HCT116 (cell line): ENCODE data around the gene NUP50. TPM values are rescaled to one million over a fixed set of nuclear protein-coding genes. Genes with fewer than 3 reads are reported as not detected.

Source experiments
- ATAC-seq: fragments of 200-7000 bp; cut with Tn5 transposase; 2 replicates; pipeline ENCODE4 v1.9.1; 2020; ENCODE audit warnings: mild to moderate bottlenecking, moderate library complexity
- BruUV-seq: library from RNA; stranded (reverse); fragments of 400-500 nt; replicated peaks from 2 replicates; lab custom pipeline; 2021; lab: Mats Ljungman, UMichigan
- CTCF ChIA-PET: fragments of 300-600 bp; sonication (Branson Sonifier 250); formaldehyde crosslinking; loops from one replicate; lab custom pipeline; 2021; ENCODE audit warnings: antibody characterized with exemption; lab: Charles Lee
- POLR2A ChIA-PET: fragments of 300-600, 350-600 bp; sonication (Branson Sonifier 250); formaldehyde crosslinking; loops from one replicate; lab custom pipeline; 2021; ENCODE audit warnings: antibody characterized with exemption; lab: Charles Lee
- RAD21 ChIA-PET, 2 experiments: fragments of 300-600 bp; sonication (Branson Sonifier 250); formaldehyde crosslinking; loops; one replicate each; lab custom pipeline; 2023; ENCODE audit warnings: low total read pairs in 2 of 2; ENCODE audit not compliant: uncharacterized antibody in 2 of 2, unreplicated experiment in 2 of 2, low non-redundant PET in 1 of 2; lab: Charles Lee
- DNase-seq: peaks from one replicate; pipeline ENCODE4 v3.0.0-alpha.2; 2010; ENCODE audit warnings: low read depth, low spot score
- H2AFZ ChIP-seq: fragments of 200-600 bp; shearing (Covaris generic), sonication (generic); 2 replicates; pipeline ENCODE4 v1.6.1; 2017; ENCODE audit warnings: low read depth, mixed run types, mixed read lengths, antibody characterized with exemption, low read length; ENCODE audit not compliant: poor library complexity, severe bottlenecking
- H3K27ac ChIP-seq: 2 replicates; pipeline ENCODE4 v1.5.1; 2012; ENCODE audit warnings: low read depth, low read length
- H3K27me3 ChIP-seq: fragments of 200-600 bp; sonication (generic); 2 replicates; pipeline ENCODE4 v1.6.1; 2016; ENCODE audit warnings: mixed run types, low read length, mixed read lengths; ENCODE audit not compliant: insufficient read depth
- H3K36me3 ChIP-seq, 2 experiments: fragments of 200-500 bp in 1 of 2; fragments of 200-600 bp in 1 of 2; sonication (Bioruptor generic) in 1 of 2; sonication (generic) in 1 of 2; 2 replicates each; pipeline versions ENCODE4 v1.5.1 to v1.6.1; 2014 to 2016; ENCODE audit warnings: low read length in 2 of 2, inconsistent platforms in 1 of 2, mixed read lengths in 1 of 2, mixed run types in 1 of 2; ENCODE audit not compliant: insufficient read depth in 2 of 2, control insufficient read depth in 1 of 2
- H3K4me1 ChIP-seq, 2 experiments: fragments of 200-600 bp in 1 of 2; sonication (generic) in 1 of 2; 2 replicates each; pipeline versions ENCODE4 v1.5.1 to v1.6.1; 2012 to 2017; ENCODE audit warnings: low read length in 2 of 2, inconsistent platforms in 1 of 2, mild to moderate bottlenecking in 1 of 2, mixed read lengths in 1 of 2, mixed run types in 1 of 2, moderate library complexity in 1 of 2; ENCODE audit not compliant: insufficient read depth in 2 of 2, control insufficient read depth in 1 of 2
- H3K4me2 ChIP-seq: fragments of 200-600 bp; sonication (generic); 2 replicates; pipeline ENCODE4 v1.6.1; 2017; ENCODE audit warnings: mixed run types, low read length, mixed read lengths
- H3K4me3 ChIP-seq, 2 experiments: fragments of 200-600 bp in 1 of 2; sonication (generic) in 1 of 2; replicated peaks in 1 of 2; 2 replicates each; pipeline ENCODE4 v1.5.1; 2011 to 2016; ENCODE audit warnings: low read length in 2 of 2, control low read depth in 1 of 2, low read depth in 1 of 2, mild to moderate bottlenecking in 1 of 2, mixed read lengths in 1 of 2, mixed run types in 1 of 2
- H3K79me2 ChIP-seq: fragments of 200-600 bp; sonication (generic); 2 replicates; pipeline ENCODE4 v1.6.1; 2017; ENCODE audit warnings: mild to moderate bottlenecking, mixed run types, low read length, moderate library complexity, mixed read lengths; ENCODE audit not compliant: insufficient read depth
- H3K9ac ChIP-seq: fragments of 200-600 bp; sonication (generic); 2 replicates; pipeline ENCODE4 v1.6.1; 2016; ENCODE audit warnings: low read length, mixed read lengths
- H3K9me2 ChIP-seq: fragments of 200-600 bp; sonication (generic), shearing (Covaris generic); 2 replicates; pipeline ENCODE4 v1.6.1; 2017; ENCODE audit warnings: mixed run types, mild to moderate bottlenecking, moderate library complexity; ENCODE audit not compliant: insufficient read depth
- H3K9me3 ChIP-seq, 2 experiments: fragments of 200-500 bp in 1 of 2; fragments of 200-600 bp in 1 of 2; sonication (Bioruptor generic) in 1 of 2; sonication (generic) in 1 of 2; 2 replicates each; pipeline ENCODE4 v1.6.1; 2014 to 2017; ENCODE audit warnings: low read length in 2 of 2, mixed read lengths in 2 of 2, inconsistent platforms in 1 of 2, low read depth in 1 of 2, mild to moderate bottlenecking in 1 of 2, mixed run types in 1 of 2, moderate library complexity in 1 of 2; ENCODE audit not compliant: control insufficient read depth in 1 of 2, insufficient read depth in 1 of 2
- H4K20me1 ChIP-seq: fragments of 200-600 bp; sonication (generic), shearing (Covaris generic); 2 replicates; pipeline ENCODE4 v1.6.1; 2017; ENCODE audit warnings: mixed run types, mild to moderate bottlenecking, moderate library complexity; ENCODE audit not compliant: insufficient read depth
- ATF3 ChIP-seq: IDR thresholded peaks from 2 replicates; pipeline ENCODE4 v1.6.1; 2012
- CEBPB ChIP-seq: IDR thresholded peaks from 2 replicates; pipeline ENCODE4 v1.6.1; 2012; ENCODE audit warnings: low read depth
- CTCF ChIP-seq, 3 experiments: fragments of 200-600 bp in 1 of 3; sonication (generic) in 1 of 3; IDR thresholded peaks in 2 of 3; conservative IDR thresholded peaks in 1 of 3; 2 replicates each; pipeline ENCODE4 v1.5.1; 2012 to 2017; ENCODE audit warnings: low read depth in 2 of 3, low read length in 2 of 3, antibody characterized with exemption in 1 of 3, borderline replicate concordance in 1 of 3, control low read depth in 1 of 3, mild to moderate bottlenecking in 1 of 3, mixed read lengths in 1 of 3, mixed run types in 1 of 3, moderate library complexity in 1 of 3; ENCODE audit not compliant: insufficient read depth in 1 of 3
- EGR1 ChIP-seq: IDR thresholded peaks from 2 replicates; pipeline ENCODE4 v1.6.1; 2012; ENCODE audit warnings: low read depth
- ELF1 ChIP-seq: IDR thresholded peaks from 2 replicates; pipeline ENCODE4 v1.6.1; 2012; ENCODE audit warnings: low read depth, borderline replicate concordance
- EZH2phosphoT487 ChIP-seq: fragments of 200-600 bp; IDR thresholded peaks from 2 replicates; pipeline ENCODE4 v1.6.1; 2018; ENCODE audit warnings: antibody characterized with exemption, borderline replicate concordance
- FOSL1 ChIP-seq: IDR thresholded peaks from 2 replicates; pipeline ENCODE4 v1.6.1; 2012; ENCODE audit warnings: low read depth
- JUND ChIP-seq: IDR thresholded peaks from 2 replicates; pipeline ENCODE4 v1.6.1; 2012
- MAX ChIP-seq: IDR thresholded peaks from 2 replicates; pipeline ENCODE4 v1.6.1; 2012
- RAD21 ChIP-seq: IDR thresholded peaks from 2 replicates; pipeline ENCODE4 v1.6.1; 2012; ENCODE audit warnings: low read depth, mild to moderate bottlenecking
- REST ChIP-seq: IDR thresholded peaks from 2 replicates; pipeline ENCODE4 v1.6.1; 2012; ENCODE audit warnings: low read depth
- SIN3A ChIP-seq: IDR thresholded peaks from 2 replicates; pipeline ENCODE4 v1.6.1; 2012; ENCODE audit warnings: low read depth
- SRF ChIP-seq: IDR thresholded peaks from 2 replicates; pipeline ENCODE4 v1.6.1; 2012; ENCODE audit warnings: low read depth
- TCF7L2 ChIP-seq: IDR thresholded peaks from 2 replicates; pipeline ENCODE4 v1.7.0; 2011; ENCODE audit warnings: borderline replicate concordance, inconsistent platforms; ENCODE audit not compliant: insufficient read depth, insufficient read length; ENCODE audit errors: extremely low read depth
- YY1 ChIP-seq: IDR thresholded peaks from 2 replicates; pipeline ENCODE4 v1.6.1; 2011; ENCODE audit warnings: low read length, low read depth, moderate library complexity, mild to moderate bottlenecking; ENCODE audit not compliant: insufficient replicate concordance; ENCODE audit errors: extremely low read depth
- ZFX ChIP-seq: fragments of 450-650 bp; IDR thresholded peaks from 2 replicates; pipeline ENCODE4 v1.6.1; 2017
- ZNF274 ChIP-seq: fragments of 200-500 bp; sonication (Bioruptor generic); IDR thresholded peaks from 2 replicates; pipeline ENCODE4 v1.6.1; 2014; ENCODE audit warnings: mild to moderate bottlenecking, low read depth, low read length, inconsistent platforms
- intact Hi-C: fragments of 100-400 bp; cut with micrococcal nuclease; formaldehyde crosslinking; loops from 2 replicates; pipeline ENCODE4 v1.10.0; 2022
- total RNA-seq: library from RNA; stranded (reverse); gene quantifications from one replicate; pipeline ENCODE4 v1.2.1, GENCODE V29; 2021; ENCODE audit not compliant: unreplicated experiment

Gene NUP50
- total RNA-seq, 1 experiment from 2014 or later: 102 TPM

GRCh38 chr22:45181240-45181639 lies 17.5 kb downstream of the NUP50 start:
- H3K27me3 ChIP-seq: no peaks in the 10 kb centered on the region
- H3K27ac ChIP-seq: no peak overlapping the region
- H4K20me1 ChIP-seq: peaks cover 9% of the 10 kb centered on the region; the same call in 1 of the 2 replicates
- intact Hi-C loops: no loop called here
- no peaks in the 10 kb centered on the region for H3K9me3 ChIP-seq
- H3K4me3 ChIP-seq: no peak overlapping the region
- ChIA-PET CTCF (no interaction called here), RAD21 (no interaction called here), POLR2A (no interaction called here)
- no peaks in the 10 kb centered on the region for H3K9me2 ChIP-seq
- no peak overlapping the region for H3K4me2 ChIP-seq
- peaks cover 50 to 65% of the 10 kb centered on the region in 2 experiments for H3K36me3 ChIP-seq
- no TSS peak for BruUV-seq
- TF ChIP-seq ELF1: no peak
- no peak for TF ChIP-seq JUND
- no peak for DNase-seq
- no peak overlapping the region for H2AFZ ChIP-seq
- no peak for ATAC-seq
- H3K9ac ChIP-seq: no peak overlapping the region
- no peaks in the 10 kb centered on the region; a peak in 1 of 4 replicates for H3K4me1 ChIP-seq
- peaks cover 90% of the 10 kb centered on the region for H3K79me2 ChIP-seq

- peaks cover 50 to 62% of the 10 kb centered on the region in 2 experiments for H3K36me3 ChIP-seq
- no peak overlapping the region for H3K9ac ChIP-seq
- ChIA-PET POLR2A (no interaction called here), CTCF (no interaction called here), RAD21 (no interaction called here)
- H3K27ac ChIP-seq: no peak overlapping the region
- H4K20me1 ChIP-seq: 0 out of 2 replicates have a peak, but pooled peaks cover 6% of the 10 kb centered on the region
- H3K9me2 ChIP-seq: no peaks in the 10 kb centered on the region
- H3K79me2 ChIP-seq: peaks cover 86% of the 10 kb centered on the region
- no peak for ATAC-seq
- no peaks in the 10 kb centered on the region for H3K27me3 ChIP-seq
- H3K9me3 ChIP-seq: no peaks in the 10 kb centered on the region
- no peak overlapping the region for H2AFZ ChIP-seq
- H3K4me1 ChIP-seq: no peaks in the 10 kb centered on the region; a peak in 1 of 4 replicates
- no peak overlapping the region for H3K4me3 ChIP-seq
- no peak overlapping the region for H3K4me2 ChIP-seq
- DNase-seq: no peak
- intact Hi-C loops: no loop called here
- BruUV-seq: no TSS peak
- TF ChIP-seq TCF7L2: no peak
- no peak for TF ChIP-seq ATF3
- no peak for TF ChIP-seq RAD21
- no peak for TF ChIP-seq ZFX
- no peak for TF ChIP-seq EZH2phosphoT487
- TF ChIP-seq ZNF274: no peak
- TF ChIP-seq FOSL1: no peak
- TF ChIP-seq SRF: no peak
- TF ChIP-seq CEBPB: no peak
- no peak for TF ChIP-seq SIN3A
- no peak for TF ChIP-seq REST
- TF ChIP-seq CTCF (IDR thresholded peaks at IDR 0.05 in 2 of 3, conservative IDR thresholded peaks at IDR 0.05 in 1 of 3; ENCODE audit: borderline replicate concordance in 1 of 3, insufficient read depth in 1 of 3, low read depth in 2 of 3, low read length in 2 of 3): no peak
- TF ChIP-seq EGR1: no peak
- TF ChIP-seq MAX: no peak
- TF ChIP-seq YY1: no peak
These were observed 18.0 kb downstream of the NUP50 start for GRCh38 chr22:45181766-45182165.
